Measurements from ENCODE around the gene SMURF2.

GRCh38 chr17:64615028-64615677 is 47.0 kb downstream of the SMURF2 start:
- TF ChIP-seq GATA2 (IDR thresholded peaks at IDR 0.05; ENCODE audit: low read depth, low read length): no peak
- TF ChIP-seq GATA3 (IDR thresholded peaks at IDR 0.05; ENCODE audit: low read depth, low read length): no peak
